Activated CD4-positive, alpha-beta T cell treated with anti-CD3 and anti-CD28 coated beads, Interleukin-2, amount 50 U/mL, for 4 hours (primary cell): ENCODE measurements around the gene MTRF1.

ENCODE experiments used
- DNase-seq, 2 experiments: peaks; one replicate each; pipeline ENCODE4 v3.0.0-alpha.2; 2020

MTRF1 gene

GRCh38 chr13:41276824-41277223, 13.4 kb upstream of the MTRF1 start:
- no peak for DNase-seq

- DNase-seq = no peak
Observed at GRCh38 chr13:41274881-41275280, 11.5 kb upstream of the MTRF1 start.

DNA sequence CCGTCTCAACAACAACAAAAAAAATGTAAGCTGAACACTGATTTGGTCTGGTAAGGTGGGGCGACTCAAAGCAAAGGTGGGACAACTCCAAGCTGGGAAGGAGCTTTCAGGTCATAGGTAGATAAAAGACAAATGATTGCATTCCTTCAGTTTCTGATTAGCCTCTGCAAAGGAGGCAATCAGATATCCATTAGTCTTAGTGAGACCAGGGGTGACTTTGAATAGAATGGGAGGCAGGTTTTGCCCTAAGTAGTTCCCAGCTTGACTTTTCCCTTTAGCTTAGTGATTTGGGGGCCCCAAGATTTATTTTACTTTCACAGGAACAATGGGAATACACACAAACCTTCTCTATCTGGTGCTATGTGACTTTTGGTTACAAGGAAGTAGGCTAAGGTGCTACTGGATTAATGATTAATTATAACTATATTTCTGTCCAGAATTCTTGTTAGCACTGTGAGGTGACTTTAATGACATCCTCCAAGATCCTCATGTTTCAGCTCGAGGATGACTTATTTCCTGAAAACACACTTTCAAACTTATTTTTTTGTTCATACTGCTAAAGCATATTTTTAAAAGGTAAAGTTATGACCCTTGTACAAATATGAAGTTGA, 10.6 kb upstream of the MTRF1 start:
- no peak for DNase-seq

DNA sequence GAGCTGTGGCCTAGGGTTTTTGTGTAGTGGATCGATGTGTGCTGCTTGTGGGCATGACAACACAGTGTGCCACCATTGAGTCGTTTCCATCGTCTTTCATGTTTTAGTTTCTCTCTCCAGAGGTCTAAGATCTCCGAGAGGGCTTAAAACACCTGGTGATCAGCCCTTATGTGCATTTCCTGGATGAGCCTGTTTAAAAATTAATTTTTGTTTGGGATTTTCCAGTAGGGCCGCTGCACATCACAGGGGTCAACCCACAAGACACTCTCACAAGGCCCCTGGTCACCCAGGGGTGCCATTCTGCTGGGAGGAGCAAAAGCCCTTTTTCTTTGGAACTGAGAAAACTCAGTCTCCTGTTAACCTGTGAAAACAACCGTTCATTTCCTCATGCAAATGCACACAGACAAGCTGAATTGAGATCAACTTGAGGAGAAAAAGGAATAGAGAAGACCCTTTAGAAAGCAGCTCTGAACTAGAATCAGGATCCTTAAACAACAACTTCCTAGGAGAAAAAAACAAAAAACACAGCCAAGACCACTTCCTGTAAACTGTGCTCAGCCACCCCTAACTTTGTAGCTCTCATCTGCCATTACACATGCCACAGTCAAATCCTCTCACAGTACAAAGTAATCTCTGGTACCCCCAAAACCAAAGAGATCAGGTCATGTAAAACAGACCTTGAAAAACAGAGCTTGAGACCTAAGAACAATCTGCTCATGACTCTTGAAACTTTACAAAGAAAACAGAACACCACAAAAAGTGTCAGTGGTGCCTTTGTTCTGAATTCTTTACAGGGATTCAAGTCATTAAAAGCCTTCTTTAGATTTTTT, 8.3 kb upstream of the MTRF1 start:
- no peak for DNase-seq

- no peak for DNase-seq
Observed at GRCh38 chr13:41268764-41269163, 5.4 kb upstream of the MTRF1 start.

DNA sequence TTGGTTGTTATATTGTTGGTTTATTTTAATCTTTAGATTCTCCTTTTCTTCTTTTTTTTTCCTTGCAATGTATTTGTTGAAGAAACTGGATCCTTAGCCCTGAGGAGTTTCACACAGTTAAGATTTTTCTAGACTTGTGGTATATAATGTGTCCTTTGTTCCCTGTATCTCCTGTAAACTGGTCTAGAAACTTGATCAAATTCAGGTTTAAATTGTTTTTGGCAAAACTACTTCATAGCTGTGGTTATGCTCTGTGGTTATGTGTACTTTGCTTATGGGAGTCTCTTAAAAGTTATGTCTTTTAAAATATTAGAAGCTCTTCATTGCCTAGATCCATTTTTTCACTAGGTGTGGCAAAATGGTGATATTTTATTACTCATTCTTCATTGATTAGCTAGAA, 3.7 kb upstream of the MTRF1 start:
- no peak for DNase-seq

- DNase-seq = no peak
Observed at GRCh38 chr13:41259875-41260501, 3.4 kb downstream of the MTRF1 start.

GRCh38 chr13:41257535-41257934, 5.8 kb downstream of the MTRF1 start:
- no peak for DNase-seq

DNA sequence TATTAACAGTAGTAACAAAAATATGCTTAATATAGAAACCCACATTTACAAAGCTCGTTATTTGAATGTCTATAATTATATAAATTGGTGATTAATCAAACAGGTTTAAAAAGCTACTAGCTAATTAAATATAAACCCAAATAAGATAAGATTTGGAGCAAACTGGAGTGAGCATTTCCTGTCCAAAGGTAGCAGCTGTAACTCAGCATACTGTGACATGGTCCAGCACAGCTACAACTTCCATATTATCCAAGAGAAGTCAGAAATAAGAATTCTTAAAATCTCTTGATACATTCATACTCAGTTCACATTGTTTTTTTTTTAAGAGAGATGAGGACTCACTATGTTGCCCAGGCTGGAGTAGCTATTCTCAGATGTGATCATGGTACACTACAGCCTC, 8.5 kb downstream of the MTRF1 start:
- DNase-seq = no peak

DNA sequence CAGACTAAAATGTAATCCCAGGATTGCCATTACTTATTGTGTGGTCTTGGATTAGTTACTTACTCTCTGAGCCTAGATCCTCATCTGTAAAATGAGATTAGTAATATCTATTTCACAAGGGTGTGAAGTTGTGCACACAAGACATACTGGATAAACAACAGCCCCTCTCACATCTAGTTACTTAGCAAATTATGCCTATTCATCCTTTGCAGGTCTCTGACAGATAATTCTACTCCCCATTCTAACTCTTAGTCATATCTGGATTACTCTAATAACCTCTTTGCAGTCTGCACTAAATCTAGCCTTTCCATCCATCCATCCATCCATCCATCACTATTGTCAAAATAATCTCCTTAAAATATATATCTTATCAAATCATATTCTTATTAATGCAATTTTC, 12.4 kb downstream of the MTRF1 start:
- DNase-seq = no peak

- no peak for DNase-seq
Observed at GRCh38 chr13:41246969-41247680, 16.3 kb downstream of the MTRF1 start.

DNA sequence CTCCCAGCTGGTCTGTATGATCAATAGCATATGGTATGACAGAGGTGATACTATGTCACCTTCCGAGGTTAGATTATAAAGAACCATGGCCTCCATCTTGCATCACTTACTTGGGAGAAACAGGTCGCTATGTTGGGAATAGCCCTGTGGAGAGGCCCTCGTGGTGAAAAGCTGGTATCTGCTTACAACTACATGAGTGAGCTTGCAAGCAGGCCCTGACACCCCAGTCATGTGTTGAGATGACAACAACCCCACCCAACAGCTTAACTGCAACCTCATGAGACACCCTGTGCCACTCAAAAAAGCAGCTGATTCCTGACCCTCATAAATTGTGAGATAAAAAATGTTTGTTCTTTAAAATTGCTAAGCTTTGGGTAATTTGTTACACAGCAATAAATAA, 18.8 kb downstream of the MTRF1 start:
- no peak for DNase-seq

DNA sequence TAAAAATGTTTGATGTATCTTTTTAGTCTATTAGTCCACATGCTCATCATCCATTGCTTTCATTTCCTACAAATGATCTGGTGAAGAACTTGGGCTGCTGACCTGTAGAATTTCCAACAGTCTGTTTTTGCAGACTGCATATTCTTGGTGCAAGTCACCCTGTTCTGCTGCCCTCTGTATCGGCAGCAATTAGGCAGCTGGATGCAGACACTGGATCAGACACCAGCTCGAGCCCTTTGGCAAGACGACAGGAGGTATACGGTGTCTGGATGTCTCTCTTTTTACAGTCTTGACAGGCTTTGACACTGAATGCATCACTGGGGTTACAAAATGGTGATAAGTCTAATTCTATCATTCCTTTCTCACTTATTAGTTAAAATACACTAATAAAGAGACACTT, 21.8 kb downstream of the MTRF1 start:
- no peak for DNase-seq

- DNase-seq = no peak
Observed at GRCh38 chr13:41236369-41236768, 27.0 kb downstream of the MTRF1 start.

GRCh38 chr13:41232578-41233480, 30.5 kb downstream of the MTRF1 start:
- DNase-seq = no peak

- DNase-seq = no peak
Observed at GRCh38 chr13:41231786-41232185, 31.6 kb downstream of the MTRF1 start.

DNA sequence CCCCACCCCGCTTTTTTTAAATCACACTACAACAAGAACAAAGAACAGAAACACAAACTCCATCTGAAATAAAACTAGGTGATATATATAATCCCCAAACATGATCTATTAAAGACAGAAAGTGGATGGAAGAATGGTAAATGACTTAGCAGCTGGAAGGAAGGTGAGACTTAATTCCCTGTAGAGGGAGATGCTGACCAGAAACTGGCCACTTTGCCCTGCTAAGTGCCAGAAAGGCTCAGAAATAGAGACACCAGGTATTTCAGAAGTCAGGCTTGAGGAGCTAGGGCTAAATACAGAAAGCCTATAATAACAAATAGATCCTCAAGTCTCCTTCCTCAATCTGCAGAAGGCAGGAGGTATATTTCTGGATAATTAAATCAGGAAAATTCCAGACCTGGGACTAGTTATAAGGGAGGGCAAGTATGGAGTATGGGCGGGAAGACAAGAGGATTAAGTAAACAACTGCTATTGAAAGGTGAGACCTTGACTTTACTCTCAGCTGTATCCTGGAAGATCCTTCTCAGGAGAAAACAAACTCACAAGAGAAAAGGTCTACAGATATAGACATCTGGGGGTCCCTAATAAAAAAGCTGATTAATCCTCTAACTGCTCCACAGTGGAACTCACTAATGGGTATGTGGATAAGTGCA, 32.2 kb downstream of the MTRF1 start:
- no peak for DNase-seq

DNA sequence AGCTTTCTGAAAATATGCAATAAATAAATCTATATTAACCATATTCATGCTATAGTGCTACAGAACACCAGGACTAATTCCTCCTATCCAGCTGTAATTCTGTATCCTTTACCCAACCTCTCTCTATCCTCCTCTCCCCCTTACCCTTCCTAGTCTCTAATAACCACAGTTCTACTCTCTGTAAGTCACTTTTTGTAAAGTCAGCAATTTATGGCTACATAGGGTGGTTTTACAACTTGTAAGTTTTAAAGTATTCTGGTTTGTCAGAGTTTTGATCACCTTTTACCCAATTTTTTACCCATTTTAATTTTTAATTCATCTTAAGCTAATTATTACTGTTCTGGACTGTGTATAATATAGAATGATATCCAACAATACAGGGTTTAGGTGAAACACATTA, 34.0 kb downstream of the MTRF1 start:
- no peak for DNase-seq

- DNase-seq = no peak
Observed at GRCh38 chr13:41224113-41225110, 39.0 kb downstream of the MTRF1 start.

GRCh38 chr13:41222259-41222852, 41.0 kb downstream of the MTRF1 start:
- peak; percentile 40 to 53 for DNase-seq
